CD14-positive monocyte (primary cell): ENCODE results near the gene NTNG1. TPM values are rescaled to one million over a fixed set of nuclear protein-coding genes. Genes with fewer than 3 reads are reported as not detected.

ENCODE experiments used
- DNase-seq, 3 donors: peaks; one replicate each; pipeline ENCODE4 v3.0.0-alpha.2; 2011 to 2022
- H2AFZ ChIP-seq: 2 replicates; pipeline ENCODE4 v1.6.0; 2012; ENCODE audit warnings: mild to moderate bottlenecking, low read depth, low read length, inconsistent platforms; ENCODE audit not compliant: insufficient read depth, poor library complexity, severe bottlenecking
- H3K27ac ChIP-seq, 2 donors: 1 replicate in 1 of 2; 2 replicates in 1 of 2; pipeline ENCODE4 v1.5.1; 2012 to 2013; ENCODE audit warnings: low read length in 2 of 2, control low read depth in 1 of 2, inconsistent platforms in 1 of 2, low read depth in 1 of 2, mild to moderate bottlenecking in 1 of 2
- H3K27me3 ChIP-seq, 2 donors: one replicate each; pipeline versions ENCODE4 v1.6.0 to v1.6.1; 2011 to 2013; ENCODE audit warnings: low read length in 2 of 2; ENCODE audit not compliant: control insufficient read depth in 2 of 2, insufficient read depth in 2 of 2
- H3K36me3 ChIP-seq, 2 donors: replicated peaks in 1 of 2; 1 replicate in 1 of 2; 2 replicates in 1 of 2; pipeline versions ENCODE4 v1.5.1 to v1.6.1; 2012 to 2013; ENCODE audit warnings: low read length in 2 of 2, control low read depth in 1 of 2, inconsistent platforms in 1 of 2, mild to moderate bottlenecking in 1 of 2; ENCODE audit not compliant: insufficient read depth in 2 of 2, control insufficient read depth in 1 of 2
- H3K4me1 ChIP-seq, 2 donors: 1 replicate in 1 of 2; 2 replicates in 1 of 2; pipeline versions ENCODE4 v1.5.1 to v1.6.1; 2012 to 2013; ENCODE audit warnings: low read length in 2 of 2, control low read depth in 1 of 2, inconsistent platforms in 1 of 2, mild to moderate bottlenecking in 1 of 2, moderate library complexity in 1 of 2; ENCODE audit not compliant: insufficient read depth in 2 of 2, control insufficient read depth in 1 of 2
- H3K4me2 ChIP-seq: replicated peaks from 2 replicates; pipeline ENCODE3; 2012; ENCODE audit warnings: low read length, moderate library complexity, mild to moderate bottlenecking; ENCODE audit not compliant: poor library complexity, severe bottlenecking; ENCODE audit errors: extremely low read depth
- H3K4me3 ChIP-seq, 3 experiments: fragments of 200-600 bp in 1 of 3; sonication (generic) in 1 of 3; replicated peaks in 1 of 3; 1 replicate in 2 of 3; 2 replicates in 1 of 3; pipeline ENCODE4 v1.5.1; 2011 to 2013; ENCODE audit warnings: low read length in 3 of 3, mild to moderate bottlenecking in 3 of 3, control low read depth in 2 of 3, low read depth in 2 of 3, inconsistent platforms in 1 of 3, moderate library complexity in 1 of 3
- H3K79me2 ChIP-seq: 2 replicates; pipeline ENCODE4 v1.6.0; 2012; ENCODE audit warnings: mild to moderate bottlenecking, control low read depth, inconsistent platforms, low read length, moderate library complexity; ENCODE audit not compliant: insufficient read depth
- H3K9ac ChIP-seq: 2 replicates; pipeline ENCODE4 v1.6.0; 2017; ENCODE audit warnings: low read length, mild to moderate bottlenecking; ENCODE audit not compliant: insufficient read depth, poor library complexity, severe bottlenecking
- H3K9me3 ChIP-seq, 2 donors: replicated peaks in 1 of 2; 1 replicate in 1 of 2; 2 replicates in 1 of 2; pipeline versions ENCODE4 v1.5.1 to v1.6.1; 2012 to 2013; ENCODE audit warnings: low read length in 2 of 2, control low read depth in 1 of 2; ENCODE audit not compliant: control insufficient read depth in 1 of 2, insufficient read depth in 1 of 2
- H4K20me1 ChIP-seq: 2 replicates; pipeline ENCODE4 v1.6.0; 2012; ENCODE audit warnings: mild to moderate bottlenecking, low read length, control low read depth, moderate library complexity; ENCODE audit not compliant: insufficient read depth
- H3K27ac Mint-ChIP-seq, 7 donors: one replicate each; pipeline ENCODE4 v1.8.0; 2020; ENCODE audit warnings: mild to moderate bottlenecking in 7 of 7, mixed read lengths in 7 of 7, moderate library complexity in 6 of 7, inconsistent platforms in 2 of 7
- H3K27me3 Mint-ChIP-seq, 3 donors: one replicate each; pipeline ENCODE4 v1.8.0; 2021 to 2022; ENCODE audit warnings: low read depth in 3 of 3, mild to moderate bottlenecking in 3 of 3, mixed read lengths in 3 of 3, moderate library complexity in 3 of 3, inconsistent platforms in 1 of 3
- H3K36me3 Mint-ChIP-seq, 2 donors: one replicate each; pipeline ENCODE4 v1.8.0; 2020; ENCODE audit warnings: mixed read lengths in 2 of 2, inconsistent platforms in 1 of 2, mild to moderate bottlenecking in 1 of 2
- H3K4me1 Mint-ChIP-seq: one replicate; pipeline ENCODE4 v1.8.0; 2020; ENCODE audit warnings: mild to moderate bottlenecking, mixed read lengths
- H3K4me3 Mint-ChIP-seq, 2 donors: one replicate each; pipeline ENCODE4 v1.8.0; 2020; ENCODE audit warnings: mild to moderate bottlenecking in 2 of 2, mixed read lengths in 2 of 2, moderate library complexity in 1 of 2
- H3K9me3 Mint-ChIP-seq, 7 donors: one replicate each; pipeline ENCODE4 v1.8.0; 2020 to 2022; ENCODE audit warnings: mixed read lengths in 7 of 7, mild to moderate bottlenecking in 6 of 7, moderate library complexity in 6 of 7, inconsistent platforms in 2 of 7
- WGBS: methylation state at CpG from one replicate; pipeline ENCODE4 v1.1.5; 2013; ENCODE audit warnings: missing lambda C conversion rate; ENCODE audit not compliant: insufficient coverage; 5-methylcytosine and 5-hydroxymethylcytosine counted together
- intact Hi-C, 2 donors: fragments of 100-400 bp; cut with micrococcal nuclease; formaldehyde crosslinking; loops; one replicate each; pipeline versions ENCODE4 v1.15.0 to v1.15.1; 2023
- polyA plus RNA-seq, 3 donors: library from polyadenylated mRNA; depleted of rRNA in 1 of 3; unstranded in 2 of 3; stranded (reverse) in 1 of 3; fragments of 300-500 nt in 2 of 3; fragments of >200 nt in 1 of 3; fragmentation: Illumina TruSeq in 2 of 3; gene quantifications; 1 replicate in 2 of 3; 2 replicates in 1 of 3; pipeline ENCODE4 v1.2.3, GENCODE V29; 2012 to 2021
- TF ChIP-seq, protein P1 (sequence below): fragments of 200-600 bp; IDR thresholded peaks from one replicate; pipeline ENCODE4 v1.8.0; 2022; ENCODE audit warnings: antibody characterized with exemption, mild to moderate bottlenecking

Gene NTNG1
- polyA plus RNA-seq, 3 donors = not detected

DNA sequence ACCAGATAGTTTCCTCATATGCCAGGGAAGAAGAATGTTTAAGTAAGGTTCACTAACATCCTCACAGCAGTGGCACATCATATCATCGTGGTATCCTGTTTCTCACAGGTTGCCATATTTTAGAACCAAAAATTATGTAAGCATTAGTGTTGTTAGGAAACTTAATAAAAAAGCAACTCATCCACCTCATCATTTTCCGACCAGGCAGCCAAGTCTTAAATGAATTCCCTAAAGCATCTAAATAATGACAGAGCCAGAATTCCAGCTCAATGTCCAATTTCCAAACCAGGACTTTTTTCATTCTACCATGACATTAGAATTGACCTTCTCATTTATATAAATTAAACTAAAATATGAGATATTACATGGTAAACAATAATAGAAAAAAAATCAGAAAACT is 272.7 kb downstream of the NTNG1 start:
- Mint-ChIP-seq H3K36me3 (no peaks in the 10 kb centered on the region), H3K9me3 (no peaks in the 10 kb centered on the region), H3K27ac (no peak overlapping the region), H3K4me3 (no peak overlapping the region), H3K4me1 (no peaks in the 10 kb centered on the region), H3K27me3 (peaks cover 0 to 4% (median 4%) of the 10 kb centered on the region in 3 donors)
- TF ChIP-seq, protein P1, sequence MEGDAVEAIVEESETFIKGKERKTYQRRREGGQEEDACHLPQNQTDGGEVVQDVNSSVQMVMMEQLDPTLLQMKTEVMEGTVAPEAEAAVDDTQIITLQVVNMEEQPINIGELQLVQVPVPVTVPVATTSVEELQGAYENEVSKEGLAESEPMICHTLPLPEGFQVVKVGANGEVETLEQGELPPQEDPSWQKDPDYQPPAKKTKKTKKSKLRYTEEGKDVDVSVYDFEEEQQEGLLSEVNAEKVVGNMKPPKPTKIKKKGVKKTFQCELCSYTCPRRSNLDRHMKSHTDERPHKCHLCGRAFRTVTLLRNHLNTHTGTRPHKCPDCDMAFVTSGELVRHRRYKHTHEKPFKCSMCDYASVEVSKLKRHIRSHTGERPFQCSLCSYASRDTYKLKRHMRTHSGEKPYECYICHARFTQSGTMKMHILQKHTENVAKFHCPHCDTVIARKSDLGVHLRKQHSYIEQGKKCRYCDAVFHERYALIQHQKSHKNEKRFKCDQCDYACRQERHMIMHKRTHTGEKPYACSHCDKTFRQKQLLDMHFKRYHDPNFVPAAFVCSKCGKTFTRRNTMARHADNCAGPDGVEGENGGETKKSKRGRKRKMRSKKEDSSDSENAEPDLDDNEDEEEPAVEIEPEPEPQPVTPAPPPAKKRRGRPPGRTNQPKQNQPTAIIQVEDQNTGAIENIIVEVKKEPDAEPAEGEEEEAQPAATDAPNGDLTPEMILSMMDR = no peak
- Histone ChIP-seq H3K79me2 (no peaks in the 10 kb centered on the region), H3K4me2 (no peak overlapping the region), H3K36me3 (no peaks in the 10 kb centered on the region), H3K4me1 (no peaks in the 10 kb centered on the region), H3K9me3 (no peaks in the 10 kb centered on the region), H4K20me1 (no peaks in the 10 kb centered on the region), H3K27me3 (no peaks in the 10 kb centered on the region), H3K9ac (no peak overlapping the region), H2AFZ (no peak overlapping the region), H3K4me3 (no peak overlapping the region), H3K27ac (no peak overlapping the region)
- no peak for DNase-seq
- WGBS = no CpG with 5 or more reads among the region's 2 CpGs
- intact Hi-C loops = no loop called here

DNA sequence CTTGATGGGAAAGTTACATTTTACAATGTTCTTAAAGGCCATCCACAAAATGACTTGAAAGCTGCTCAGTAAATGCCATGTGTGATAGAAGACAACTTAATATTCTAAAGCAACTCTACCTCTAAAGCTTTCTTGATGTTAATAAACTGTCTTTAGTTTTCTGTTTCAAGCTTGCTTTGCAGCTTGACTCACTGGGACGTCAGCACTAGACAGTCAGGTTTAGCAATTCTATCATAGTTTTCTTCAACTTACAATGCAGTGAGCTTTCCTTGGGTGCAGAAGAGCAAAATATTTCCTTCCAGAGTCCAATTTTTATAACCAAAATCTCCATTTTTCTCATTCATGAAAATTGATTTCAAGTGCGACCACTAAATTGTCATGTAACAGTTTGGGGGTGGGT is 273.1 kb downstream of the NTNG1 start:
- H3K27ac ChIP-seq = no peak overlapping the region
- H4K20me1 ChIP-seq = no peaks in the 10 kb centered on the region
- no CpG with 5 or more reads among the region's 2 CpGs for WGBS
- no peaks in the 10 kb centered on the region for H3K9me3 ChIP-seq
- H3K9ac ChIP-seq = no peak overlapping the region
- Mint-ChIP-seq H3K4me1 (peaks cover under 1% of the 10 kb centered on the region), H3K36me3 (no peaks in the 10 kb centered on the region), H3K4me3 (no peak overlapping the region), H3K27ac (no peak overlapping the region), H3K9me3 (no peaks in the 10 kb centered on the region), H3K27me3 (peaks cover under 1 to 5% (median 4%) of the 10 kb centered on the region in 3 donors)
- no peak for DNase-seq
- H3K79me2 ChIP-seq = no peaks in the 10 kb centered on the region
- no peak overlapping the region for H3K4me2 ChIP-seq
- H3K27me3 ChIP-seq = no peaks in the 10 kb centered on the region
- TF ChIP-seq, protein P1 = no peak
- no peaks in the 10 kb centered on the region for H3K36me3 ChIP-seq
- intact Hi-C loops = no loop called here
- no peaks in the 10 kb centered on the region for H3K4me1 ChIP-seq
- no peak overlapping the region for H2AFZ ChIP-seq
- no peak overlapping the region for H3K4me3 ChIP-seq
